HG03039 (cell line): ENCODE data around the gene TOLLIP.
A peak's percentile ranks its signal among the peaks of the same experiment; 100 is the strongest.
"Not testable (repeated sequence)": the region's sequence is repeated elsewhere in the genome, so short reads cannot be mapped to it uniquely, and the experiment has no call there.

ENCODE experiments used
- ATAC-seq: cut with Tn5 transposase; IDR thresholded peaks from one replicate; pipeline ENCODE4 v1.9.1; 2021; ENCODE audit warnings: mild to moderate bottlenecking, moderate library complexity; ENCODE audit not compliant: unreplicated experiment

The TOLLIP gene

DNA sequence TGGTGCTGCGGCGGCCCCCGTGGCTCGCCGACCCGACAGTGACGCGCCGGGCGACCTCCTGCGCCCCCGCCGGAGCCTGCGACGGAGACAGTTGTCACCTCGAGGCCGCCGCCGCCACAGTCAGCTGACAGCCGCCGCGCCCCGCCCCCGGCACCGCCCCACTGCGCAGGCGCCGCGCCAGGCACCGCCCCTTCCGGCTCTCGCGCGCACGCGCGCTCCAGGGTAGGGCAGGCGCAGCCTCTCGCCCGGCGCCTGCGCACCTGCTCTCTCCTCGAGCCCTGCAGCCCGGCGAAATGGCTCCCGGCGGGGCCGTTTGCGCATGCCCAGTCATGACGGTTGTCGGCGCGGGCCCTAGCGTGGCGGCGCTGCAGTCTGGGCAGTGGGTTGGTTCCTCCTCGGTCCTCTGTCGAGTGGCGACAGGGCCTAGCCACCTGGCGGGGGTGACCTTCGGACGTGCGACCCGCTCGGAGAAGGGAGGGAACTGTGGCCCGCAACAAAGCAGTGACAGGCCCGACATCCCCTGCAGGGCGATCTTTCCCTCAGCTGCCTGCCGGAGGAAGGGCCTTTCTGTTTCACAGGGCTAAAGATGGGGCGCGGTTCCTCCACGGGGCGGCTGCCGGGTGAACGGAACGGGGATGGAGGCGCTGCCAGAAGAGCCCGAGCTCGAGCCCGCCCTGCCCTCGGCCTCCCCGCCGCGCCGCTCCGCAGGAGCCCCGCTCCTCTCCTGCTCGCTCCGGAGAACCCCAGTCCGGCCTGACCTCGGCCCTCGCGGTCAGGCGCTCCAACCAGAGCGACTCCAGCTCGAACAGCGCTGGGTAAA is at the start of gene TOLLIP:
Gene TOLLIP (minus strand): TSS at position 135 of the 820 bp plus-strand sequence. CDS start 134 bp downstream, at position 1.
- peak; percentile 71 for ATAC-seq

GRCh38 chr11:1358931-1359330 is 49.5 kb upstream of the TOLLIP start:
- not testable (repeated sequence) for ATAC-seq

DNA sequence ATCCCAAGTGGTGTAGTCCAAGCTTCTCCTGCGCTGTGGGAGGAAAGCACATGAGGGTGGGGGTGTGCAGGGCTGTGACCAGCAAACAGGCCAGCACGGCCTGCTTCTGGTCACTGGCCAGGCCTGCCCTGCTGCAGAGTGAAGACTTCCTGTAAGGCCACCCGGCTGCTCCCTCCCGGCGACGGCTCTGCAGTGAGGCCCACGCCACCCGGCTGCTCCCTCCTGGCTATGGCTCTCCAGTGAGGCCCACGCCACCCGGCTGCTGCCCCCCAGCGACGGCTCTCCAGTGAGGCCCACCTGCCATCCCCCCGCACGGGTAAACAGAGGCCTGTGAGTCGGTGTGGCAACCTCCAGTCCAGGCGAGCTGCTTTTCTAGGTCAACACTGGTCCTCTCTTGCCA is 48.9 kb upstream of the TOLLIP start:
- ATAC-seq = no peak

DNA sequence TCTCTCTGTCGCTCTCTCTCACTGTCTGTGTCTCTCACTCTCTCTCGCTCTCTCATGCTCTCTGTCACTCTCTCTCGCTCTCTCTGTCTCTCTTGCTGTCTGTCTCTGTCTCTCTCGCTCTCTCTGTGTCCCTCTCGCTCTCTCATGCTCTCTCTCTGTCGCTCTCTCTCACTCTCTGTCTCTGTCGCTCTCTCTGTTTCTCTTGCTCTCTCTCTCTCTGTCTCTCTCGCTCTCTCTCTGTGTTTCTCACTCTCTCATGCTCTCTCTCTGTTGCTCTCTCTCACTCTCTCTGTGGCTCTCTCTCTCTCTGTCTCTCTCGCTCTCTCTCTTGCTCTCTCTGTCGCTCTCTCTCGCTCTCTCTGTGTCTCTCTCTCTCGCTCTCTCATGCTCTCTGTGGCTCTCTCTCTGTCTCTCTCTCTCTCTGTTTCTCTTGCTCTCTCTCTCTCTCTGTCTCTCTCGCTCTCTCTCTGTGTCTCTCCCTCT is 47.1 kb upstream of the TOLLIP start:
- ATAC-seq = no peak

- no peak for ATAC-seq
These were observed 46.6 kb upstream of the TOLLIP start for GRCh38 chr11:1356007-1356435.

- ATAC-seq = no peak
These were observed 44.9 kb upstream of the TOLLIP start for GRCh38 chr11:1354125-1354938.

- no peak for ATAC-seq
These were observed 44.1 kb upstream of the TOLLIP start for GRCh38 chr11:1353383-1354124.

- ATAC-seq = no peak
These were observed 43.4 kb upstream of the TOLLIP start for GRCh38 chr11:1352696-1353382.

GRCh38 chr11:1351278-1351937 is 42.0 kb upstream of the TOLLIP start:
- ATAC-seq = no peak

- no peak for ATAC-seq
These were observed 40.8 kb upstream of the TOLLIP start for GRCh38 chr11:1350086-1350725.

GRCh38 chr11:1349327-1350041 is 40.1 kb upstream of the TOLLIP start:
- no peak for ATAC-seq

GRCh38 chr11:1348796-1349326 is 39.4 kb upstream of the TOLLIP start:
- no peak for ATAC-seq

DNA sequence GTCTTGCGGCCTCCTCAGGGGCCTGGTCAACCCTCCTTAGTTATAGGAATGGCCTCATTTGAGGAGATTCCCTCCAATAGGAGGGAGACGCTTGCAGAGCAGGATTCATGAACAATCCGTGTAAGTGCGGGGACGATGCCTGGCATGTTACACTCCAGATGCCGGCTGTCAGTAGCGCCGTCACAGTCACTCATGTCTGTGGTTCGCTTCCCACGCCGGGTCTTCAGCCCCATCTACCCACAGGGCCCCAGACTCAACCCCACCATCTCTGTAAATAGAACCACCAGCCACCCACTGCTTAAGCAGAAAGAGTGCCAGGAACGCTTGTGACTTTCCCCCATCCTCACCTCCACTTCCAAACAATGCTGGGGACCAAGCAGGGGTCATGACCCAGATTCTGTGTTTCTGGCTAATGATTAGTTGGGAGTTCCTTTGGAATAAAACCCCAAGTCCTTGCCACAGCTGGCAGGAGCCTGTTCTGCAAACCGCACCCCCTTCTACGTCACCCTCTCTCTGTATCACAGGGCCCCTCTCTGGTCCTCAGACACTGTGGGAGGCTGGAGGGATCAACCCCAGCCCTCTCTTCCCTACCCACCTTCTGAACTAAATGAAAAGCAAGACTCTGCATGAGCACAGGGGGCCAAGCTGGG is 38.8 kb upstream of the TOLLIP start:
- no peak for ATAC-seq

DNA sequence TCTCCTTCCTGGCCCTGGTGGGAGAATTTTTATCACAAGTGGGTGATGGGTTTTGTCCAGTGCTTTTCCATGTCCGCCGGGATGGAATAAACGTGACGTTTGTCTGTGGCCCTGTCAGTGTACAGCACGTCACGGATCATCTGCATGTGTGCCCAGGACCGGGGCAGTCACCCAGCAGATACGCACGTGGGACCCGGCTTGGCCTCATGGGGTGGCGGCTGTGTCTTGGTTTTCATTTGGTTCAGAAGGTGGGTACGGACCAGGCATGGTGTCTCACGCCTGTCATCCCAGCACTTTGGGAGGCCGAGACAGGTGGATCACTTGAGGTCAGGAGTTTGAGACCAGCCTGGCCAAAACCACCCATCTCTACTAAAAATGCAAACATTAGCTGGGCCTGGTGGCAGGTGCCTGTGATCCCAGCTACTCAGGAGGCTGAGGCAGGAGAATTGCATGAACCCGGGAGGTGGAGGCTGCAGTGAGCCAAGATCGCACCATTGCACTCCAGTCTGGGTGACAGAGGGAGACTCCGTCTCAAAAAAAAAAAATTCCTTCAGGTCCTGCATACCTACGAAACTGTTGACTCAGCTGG is 38.1 kb upstream of the TOLLIP start:
- not testable (repeated sequence) for ATAC-seq

- ATAC-seq = no peak
These were observed 37.4 kb upstream of the TOLLIP start for GRCh38 chr11:1346669-1347390.

DNA sequence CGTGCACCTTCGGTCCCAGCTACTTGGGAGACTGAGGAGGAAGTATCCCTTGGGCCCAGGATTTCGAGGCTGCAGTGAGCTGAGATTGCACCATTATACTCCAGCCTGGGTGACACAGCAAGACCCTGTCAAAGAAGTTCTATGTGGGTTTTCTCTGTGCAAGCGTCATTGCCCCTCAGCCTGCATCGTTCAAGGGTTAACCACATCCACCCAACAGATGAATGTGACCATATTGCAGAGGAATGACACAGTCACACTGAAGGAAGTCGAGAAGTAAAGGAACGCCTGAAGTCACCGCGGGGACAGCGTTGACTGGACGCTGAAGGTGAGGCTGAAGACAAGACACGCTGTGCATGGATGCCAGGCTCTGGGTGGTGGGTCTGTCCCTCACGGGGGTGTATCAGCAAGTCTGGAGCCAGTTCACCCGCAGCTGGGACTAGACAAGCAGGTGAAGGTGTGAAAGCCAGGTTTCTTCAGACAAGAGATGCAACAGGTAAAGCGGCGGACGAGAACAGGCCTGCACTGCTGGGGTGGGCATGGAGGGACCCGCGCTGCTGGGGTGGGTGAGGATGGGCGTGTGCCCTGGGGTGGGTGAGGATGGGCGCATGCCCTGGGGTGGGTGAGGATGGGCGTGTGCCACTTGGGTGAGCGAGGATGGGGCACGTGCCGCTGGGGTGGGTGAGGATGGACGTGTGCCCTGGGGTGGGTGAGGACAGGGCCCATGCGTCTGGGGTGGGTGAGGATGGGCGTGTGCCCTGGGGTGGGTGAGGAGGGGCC is 36.5 kb upstream of the TOLLIP start:
- ATAC-seq = no peak
